Natural killer cell treated with Interleukin-12 subunit alpha and Interleukin-12 subunit beta and Interleukin-15 and Interleukin-18, amount 100 ng/mL, for 72 hours (primary cell): Measurements from ENCODE around the gene MMP27. TPM values are rescaled to one million over a fixed set of nuclear protein-coding genes. Genes with fewer than 3 reads are reported as not detected.
"Not testable (repeated sequence)": the region's sequence is repeated elsewhere in the genome, so short reads cannot be mapped to it uniquely, and the experiment has no call there.

ENCODE experiments used
- ATAC-seq, 2 donors: fragments of 150-1000 bp; cut with Tn5 transposase in 1 of 2; sonication (Bioruptor Pico), chemical (Tn5 transposase) in 1 of 2; 2 replicates each; pipeline ENCODE4 v1.10.0; 2021
- DNase-seq: peaks from one replicate; pipeline ENCODE4 v3.0.0; 2022; ENCODE audit warnings: low spot score
- H3K27ac Mint-ChIP-seq, 2 donors: 1 replicate in 1 of 2; 2 replicates in 1 of 2; pipeline ENCODE4 v1.8.0; 2022; ENCODE audit warnings: mixed read lengths in 2 of 2, mild to moderate bottlenecking in 1 of 2, moderate library complexity in 1 of 2
- H3K27me3 Mint-ChIP-seq, 2 donors: 1 replicate in 1 of 2; 2 replicates in 1 of 2; pipeline ENCODE4 v1.8.0; 2022; ENCODE audit warnings: mixed read lengths in 2 of 2
- H3K36me3 Mint-ChIP-seq: one replicate; pipeline ENCODE4 v1.8.0; 2022; ENCODE audit warnings: mixed read lengths
- H3K4me1 Mint-ChIP-seq, 2 donors: 1 replicate in 1 of 2; 2 replicates in 1 of 2; pipeline ENCODE4 v1.8.0; 2022; ENCODE audit warnings: low read depth in 2 of 2, mixed read lengths in 2 of 2, mild to moderate bottlenecking in 1 of 2
- H3K4me3 Mint-ChIP-seq: one replicate; pipeline ENCODE4 v1.8.0; 2022; ENCODE audit warnings: mixed read lengths
- H3K9me3 Mint-ChIP-seq: 2 replicates; pipeline ENCODE4 v1.8.0; 2022; ENCODE audit warnings: mixed read lengths
- total RNA-seq, 2 donors: library from RNA; stranded (reverse); gene quantifications; one replicate each; pipeline ENCODE4 v1.2.3, GENCODE V29; 2022

Gene MMP27, protein sequence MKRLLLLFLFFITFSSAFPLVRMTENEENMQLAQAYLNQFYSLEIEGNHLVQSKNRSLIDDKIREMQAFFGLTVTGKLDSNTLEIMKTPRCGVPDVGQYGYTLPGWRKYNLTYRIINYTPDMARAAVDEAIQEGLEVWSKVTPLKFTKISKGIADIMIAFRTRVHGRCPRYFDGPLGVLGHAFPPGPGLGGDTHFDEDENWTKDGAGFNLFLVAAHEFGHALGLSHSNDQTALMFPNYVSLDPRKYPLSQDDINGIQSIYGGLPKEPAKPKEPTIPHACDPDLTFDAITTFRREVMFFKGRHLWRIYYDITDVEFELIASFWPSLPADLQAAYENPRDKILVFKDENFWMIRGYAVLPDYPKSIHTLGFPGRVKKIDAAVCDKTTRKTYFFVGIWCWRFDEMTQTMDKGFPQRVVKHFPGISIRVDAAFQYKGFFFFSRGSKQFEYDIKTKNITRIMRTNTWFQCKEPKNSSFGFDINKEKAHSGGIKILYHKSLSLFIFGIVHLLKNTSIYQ
- total RNA-seq = not detected

DNA sequence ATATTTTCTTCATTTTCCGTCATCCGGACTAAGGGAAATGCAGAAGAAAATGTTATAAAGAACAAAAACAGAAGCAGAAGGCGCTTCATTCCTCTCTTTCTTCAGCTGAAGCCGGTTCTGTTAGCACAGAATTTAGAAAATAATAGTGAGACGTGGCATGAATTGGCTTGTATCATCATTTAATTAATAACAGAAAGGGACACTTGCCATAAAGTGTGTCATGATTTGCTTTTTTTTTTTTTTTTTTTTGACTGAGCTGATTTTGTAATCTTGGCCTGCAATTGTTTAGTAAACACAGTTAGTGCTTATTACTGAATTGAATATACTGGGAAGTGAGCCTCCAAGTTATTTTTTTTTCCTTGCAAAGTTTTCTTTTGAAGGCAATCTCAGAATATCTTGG lies at the start of gene MMP27:
TSS of gene MMP27 (minus strand) at position 144 of the 400 bp plus-strand sequence. CDS start at position 89, 55 bp downstream.
- Mint-ChIP-seq H3K36me3 (no peaks in the 10 kb centered on the region), H3K27ac (no peak within 1 kb of the TSS), H3K4me1 (no peaks in the 10 kb centered on the region), H3K9me3 (no peaks in the 10 kb centered on the region), H3K27me3 (peaks cover 8 to 39% of the 10 kb centered on the region in 2 donors), H3K4me3 (no peak within 1 kb of the TSS)
- no peak for ATAC-seq
- DNase-seq = no peak

GRCh38 chr11:102753267-102753666 lies 47.7 kb upstream of the MMP27 start:
- Mint-ChIP-seq H3K27ac (no peak overlapping the region), H3K4me1 (peaks cover 0 to 1% of the 10 kb centered on the region in 2 donors), H3K27me3 (peaks cover 14 to 41% of the 10 kb centered on the region in 2 donors), H3K36me3 (no peaks in the 10 kb centered on the region), H3K4me3 (no peak overlapping the region), H3K9me3 (peaks cover 9% of the 10 kb centered on the region)
- DNase-seq (no peak), ATAC-seq (no peak)

DNA sequence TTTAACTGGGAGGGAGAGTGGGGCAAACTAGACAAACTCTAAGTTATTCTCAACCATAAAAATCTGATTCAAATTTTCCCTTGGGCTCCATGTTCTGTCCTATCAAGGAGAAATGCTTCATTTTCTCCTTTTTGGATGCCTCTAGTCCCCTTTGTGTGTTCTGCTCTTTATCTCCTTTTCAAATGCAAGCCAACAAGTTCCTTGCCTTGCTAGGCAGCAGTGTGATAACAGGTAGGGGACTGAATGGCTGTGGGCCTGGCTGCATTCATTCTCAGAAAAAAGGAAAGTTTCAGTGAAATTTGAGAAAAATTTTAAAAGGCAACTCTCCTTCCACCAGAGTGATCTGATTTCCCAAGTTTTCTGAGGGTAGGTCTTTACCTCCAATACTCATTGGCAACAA lies 46.1 kb upstream of the MMP27 start:
- no peak for DNase-seq

GRCh38 chr11:102749101-102749722 lies 43.6 kb upstream of the MMP27 start:
- peaks cover 18% of the 10 kb centered on the region for H3K9me3 Mint-ChIP-seq
- no peak for DNase-seq
- H3K27ac Mint-ChIP-seq = no peak overlapping the region
- no peak for ATAC-seq
- H3K36me3 Mint-ChIP-seq = no peaks in the 10 kb centered on the region
- no peaks in the 10 kb centered on the region for H3K4me1 Mint-ChIP-seq
- no peak overlapping the region for H3K4me3 Mint-ChIP-seq
- H3K27me3 Mint-ChIP-seq = peaks cover 7 to 25% of the 10 kb centered on the region in 2 donors

More for the DNA sequence above, 46.1 kb upstream of the MMP27 start:
- Mint-ChIP-seq H3K9me3 (peaks cover 14% of the 10 kb centered on the region), H3K27me3 (peaks cover 12 to 42% of the 10 kb centered on the region in 2 donors), H3K36me3 (no peaks in the 10 kb centered on the region), H3K4me3 (no peak overlapping the region), H3K4me1 (no peaks in the 10 kb centered on the region), H3K27ac (no peak overlapping the region)
- ATAC-seq = no peak

DNA sequence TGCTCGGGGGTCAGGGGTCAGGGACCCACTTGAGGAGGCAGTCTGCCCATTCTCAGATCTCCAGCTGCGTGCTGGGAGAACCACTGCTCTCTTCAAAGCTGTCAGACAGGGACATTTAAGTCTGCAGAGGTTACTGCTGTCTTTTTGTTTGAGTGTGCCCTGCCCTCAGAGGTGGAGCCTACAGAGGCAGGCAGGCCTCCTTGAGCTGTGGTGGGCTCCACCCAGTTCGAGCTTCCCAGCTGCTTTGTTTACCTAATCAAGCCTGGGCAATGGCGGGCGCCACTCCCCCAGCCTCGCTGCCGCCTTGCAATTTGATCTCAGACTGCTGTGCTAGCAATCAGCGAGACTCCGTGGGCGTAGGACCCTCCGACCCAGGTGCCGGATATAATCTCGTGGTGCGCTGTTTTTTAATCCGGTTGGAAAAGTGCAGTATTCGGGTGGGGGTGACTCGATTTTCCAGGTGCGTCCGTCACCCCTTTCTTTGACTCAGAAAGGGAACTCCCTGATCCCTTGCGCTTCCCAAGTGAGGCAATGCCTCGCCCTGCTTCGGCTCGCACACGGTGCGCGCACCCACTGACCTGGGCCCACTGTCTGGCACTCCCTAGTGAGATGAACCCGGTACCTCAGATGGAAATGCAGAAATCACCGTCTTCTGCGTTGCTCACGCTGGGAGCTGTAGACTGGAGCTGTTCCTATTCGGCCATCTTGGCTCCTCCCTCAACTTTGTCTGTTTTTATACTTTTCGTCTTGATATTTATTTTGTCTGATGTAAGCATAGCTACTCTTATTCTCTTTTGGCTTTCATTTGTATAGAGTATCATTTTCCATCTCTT lies 41.4 kb upstream of the MMP27 start:
- H3K4me1 Mint-ChIP-seq, H3K27ac Mint-ChIP-seq, ATAC-seq, H3K4me3 Mint-ChIP-seq, DNase-seq, H3K36me3 Mint-ChIP-seq: not testable (repeated sequence)
- peaks cover 18% of the 10 kb centered on the region for H3K9me3 Mint-ChIP-seq
- H3K27me3 Mint-ChIP-seq = peaks cover 4 to 25% of the 10 kb centered on the region in 2 donors

GRCh38 chr11:102734650-102735049 lies 29.1 kb upstream of the MMP27 start:
- H3K27ac Mint-ChIP-seq = no peak overlapping the region
- H3K36me3 Mint-ChIP-seq = no peaks in the 10 kb centered on the region
- no peak for DNase-seq
- H3K27me3 Mint-ChIP-seq = no peaks in the 10 kb centered on the region
- H3K9me3 Mint-ChIP-seq = peaks cover 5% of the 10 kb centered on the region
- H3K4me1 Mint-ChIP-seq = no peaks in the 10 kb centered on the region
- no peak for ATAC-seq
- no peak overlapping the region for H3K4me3 Mint-ChIP-seq

DNA sequence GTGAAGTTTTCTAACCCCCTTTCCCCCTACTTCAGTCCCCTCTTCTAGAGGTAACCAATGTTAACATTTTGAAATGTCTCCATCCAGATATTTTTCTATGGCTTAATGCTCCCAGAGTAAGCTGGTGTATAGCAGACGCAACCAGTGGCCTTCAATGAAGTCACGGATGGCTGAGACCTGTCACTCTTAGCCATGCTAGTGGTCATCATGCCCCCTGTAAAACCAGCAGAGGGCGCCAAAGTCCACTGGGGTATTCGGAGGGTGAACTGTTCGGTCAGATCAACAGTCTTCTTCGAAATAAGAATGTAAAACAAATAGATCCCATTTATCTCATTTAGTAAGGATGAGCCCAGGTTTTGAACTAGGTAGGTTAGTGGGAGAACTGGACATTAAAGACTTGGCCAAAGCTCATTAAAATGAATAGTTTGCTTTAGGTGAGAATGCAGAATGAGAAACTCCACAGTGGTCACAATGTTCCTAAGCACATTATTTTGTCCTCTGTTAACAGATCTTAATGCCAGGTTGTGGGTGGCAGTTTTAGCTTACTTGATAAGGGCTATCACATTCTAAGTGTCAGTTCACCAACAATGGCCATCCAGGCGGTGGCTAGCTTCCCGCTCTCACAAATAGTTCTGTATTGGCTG lies 27.8 kb upstream of the MMP27 start:
- Mint-ChIP-seq H3K4me3 (no peak overlapping the region), H3K27me3 (no peaks in the 10 kb centered on the region)

GRCh38 chr11:102730944-102731343 lies 25.4 kb upstream of the MMP27 start:
- ATAC-seq = peak in 1 of 2 donors; percentile 20
- not testable (repeated sequence) for DNase-seq, H3K36me3 Mint-ChIP-seq, H3K27ac Mint-ChIP-seq, H3K4me1 Mint-ChIP-seq, H3K9me3 Mint-ChIP-seq, H3K4me3 Mint-ChIP-seq, H3K27me3 Mint-ChIP-seq

More for the DNA sequence above, 27.8 kb upstream of the MMP27 start:
- ATAC-seq = peak in 1 of 2 donors; percentile 62
- no peaks in the 10 kb centered on the region for H3K4me1 Mint-ChIP-seq
- H3K27ac Mint-ChIP-seq = no peak overlapping the region
- no peak for DNase-seq
- H3K36me3 Mint-ChIP-seq = no peaks in the 10 kb centered on the region
- peaks cover under 1% of the 10 kb centered on the region for H3K9me3 Mint-ChIP-seq

DNA sequence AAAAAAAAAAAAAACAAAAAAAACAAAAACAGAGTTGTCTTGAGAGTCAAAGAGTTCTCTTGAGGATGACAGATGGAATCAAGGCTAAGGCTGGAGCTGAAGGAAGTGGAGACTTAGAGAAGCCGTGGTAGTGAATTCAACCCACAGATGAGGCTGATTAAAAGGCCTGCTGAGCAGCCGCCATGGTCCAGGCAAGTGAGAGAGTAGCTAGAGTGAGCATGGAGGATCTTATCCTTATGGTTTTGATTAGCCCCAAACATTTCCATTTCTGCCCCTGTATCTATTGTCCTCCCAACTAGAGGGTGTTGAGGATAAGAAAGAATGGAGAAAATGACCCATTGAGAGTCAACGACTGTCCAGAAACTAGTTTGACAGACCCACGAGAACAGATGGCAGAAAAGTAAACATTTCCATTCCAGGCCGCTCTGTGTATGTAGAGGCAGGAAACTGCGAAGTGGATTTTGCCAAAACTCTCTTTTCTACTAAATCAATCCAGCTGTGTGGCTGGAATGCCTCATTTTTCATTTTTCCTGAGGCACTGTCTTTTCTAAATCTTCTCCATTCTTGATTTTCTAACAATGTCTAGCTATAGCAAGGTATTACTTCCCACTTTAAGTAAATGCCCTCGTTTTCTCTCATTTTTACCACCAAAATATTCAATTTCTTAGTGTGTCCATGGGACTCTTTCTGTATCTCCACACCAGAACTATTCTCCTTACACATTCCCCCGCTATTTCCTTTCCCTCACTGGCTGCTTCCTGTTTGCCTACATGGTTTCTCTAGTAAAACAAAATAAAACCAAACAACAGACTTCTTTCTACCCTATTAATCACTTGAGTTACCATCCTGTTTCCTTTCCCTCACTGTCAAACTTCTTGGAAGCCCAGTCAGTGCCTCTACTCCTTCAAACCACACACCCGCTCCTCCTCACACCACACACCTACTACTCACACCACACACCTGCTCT lies 24.6 kb upstream of the MMP27 start:
- Mint-ChIP-seq H3K36me3 (no peaks in the 10 kb centered on the region), H3K4me3 (no peak overlapping the region), H3K4me1 (no peaks in the 10 kb centered on the region), H3K27ac (no peak overlapping the region), H3K9me3 (no peaks in the 10 kb centered on the region), H3K27me3 (peaks cover 0 to 4% of the 10 kb centered on the region in 2 donors)
- no peak for DNase-seq
- no peak for ATAC-seq

DNA sequence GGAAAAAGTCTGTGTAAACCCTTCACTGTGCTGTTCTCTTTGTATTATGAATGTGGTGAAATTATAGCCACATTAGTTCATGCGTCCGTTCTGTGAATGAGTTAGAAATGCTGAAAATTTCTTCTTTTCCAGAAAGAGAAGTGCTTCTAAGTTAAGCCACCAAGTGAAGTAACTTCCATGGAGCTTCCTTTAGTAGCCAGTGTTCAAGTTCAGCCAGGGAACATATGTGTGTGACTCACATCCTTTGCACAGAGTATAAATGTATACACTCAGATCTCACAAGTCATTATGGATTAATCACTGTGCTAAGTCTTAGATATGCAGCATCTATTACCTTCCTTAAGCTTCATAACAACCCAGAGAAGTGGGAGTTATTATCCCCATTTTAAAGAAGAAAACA lies 22.3 kb upstream of the MMP27 start:
- ATAC-seq (no peak), DNase-seq (no peak)
- H3K4me3 Mint-ChIP-seq = no peak overlapping the region
- H3K27ac Mint-ChIP-seq = no peak overlapping the region
- H3K27me3 Mint-ChIP-seq = peaks cover 0 to 4% of the 10 kb centered on the region in 2 donors
- no peaks in the 10 kb centered on the region for H3K36me3 Mint-ChIP-seq
- H3K9me3 Mint-ChIP-seq = no peaks in the 10 kb centered on the region
- H3K4me1 Mint-ChIP-seq = no peaks in the 10 kb centered on the region

GRCh38 chr11:102724904-102725500 lies 19.4 kb upstream of the MMP27 start, which contains the start of gene MMP8:
Gene MMP8 (minus strand): TSS chr11:102724954. CDS start chr11:102724855, 99 bp downstream.
- ATAC-seq (no peak), DNase-seq (no peak)
- Mint-ChIP-seq H3K36me3 (no peaks in the 10 kb centered on the region), H3K4me1 (no peaks in the 10 kb centered on the region), H3K27ac (no peak within 1 kb of the TSS), H3K27me3 (peaks cover 3 to 13% of the 10 kb centered on the region in 2 donors), H3K9me3 (peaks cover 4% of the 10 kb centered on the region), H3K4me3 (no peak within 1 kb of the TSS)

DNA sequence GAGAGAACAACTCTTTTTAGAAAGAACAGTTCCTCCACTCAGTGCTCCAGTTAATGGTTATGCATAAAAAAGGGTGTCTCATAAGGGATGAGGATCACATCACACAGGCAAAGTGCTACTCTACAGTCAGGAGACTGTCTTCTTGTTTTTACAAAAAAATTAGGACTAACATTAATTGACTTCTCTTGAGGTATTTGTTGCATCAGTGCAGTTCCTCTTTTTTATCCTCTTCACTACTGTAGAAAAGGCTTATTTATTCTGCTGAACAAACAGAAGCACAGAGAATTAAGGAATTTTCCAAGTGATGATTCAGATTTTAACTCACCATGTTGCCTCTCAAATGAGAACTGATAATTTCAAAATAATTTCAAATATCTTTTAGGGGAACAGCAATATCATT lies 17.3 kb upstream of the MMP27 start:
- ATAC-seq = no peak
- no peak overlapping the region for H3K4me3 Mint-ChIP-seq
- H3K27ac Mint-ChIP-seq = no peak overlapping the region

More for the DNA sequence above, 17.3 kb upstream of the MMP27 start:
- H3K4me1 Mint-ChIP-seq = no peaks in the 10 kb centered on the region
- peaks cover 6 to 13% of the 10 kb centered on the region in 2 donors for H3K27me3 Mint-ChIP-seq
- no peaks in the 10 kb centered on the region for H3K36me3 Mint-ChIP-seq
- no peak for DNase-seq
- H3K9me3 Mint-ChIP-seq = peaks cover 8% of the 10 kb centered on the region
